ENCODE results near the gene HNRNPUL1.
"Not testable (repeated sequence)": the region's sequence is repeated elsewhere in the genome, so short reads cannot be mapped to it uniquely, and the experiment has no call there.

The HNRNPUL1 gene

DNA sequence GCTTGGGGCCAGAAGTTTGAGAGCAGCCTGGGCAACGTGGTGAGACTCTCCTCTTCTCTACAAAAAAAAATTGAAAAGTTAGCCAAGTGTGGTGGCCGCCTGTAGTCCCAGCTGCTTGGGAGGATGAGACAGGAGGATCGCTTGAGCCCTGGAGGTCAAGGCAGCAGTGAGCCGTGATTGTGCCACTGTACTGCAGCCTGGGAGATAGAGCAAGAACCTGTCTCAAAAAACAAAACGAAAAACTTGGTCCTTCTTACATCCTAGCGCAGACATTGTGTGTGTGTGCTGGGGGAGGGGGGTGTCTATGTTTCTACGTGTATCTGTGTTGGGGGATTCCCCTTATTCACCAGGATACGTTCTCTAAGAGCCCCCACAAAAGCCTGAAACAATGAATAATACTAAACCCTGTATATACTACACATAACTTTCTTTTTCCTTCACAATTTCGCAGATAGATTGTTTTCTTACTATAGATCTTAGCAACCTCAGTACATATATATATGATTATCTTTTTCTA lies 37.2 kb upstream of the HNRNPUL1 start:
- no peak for TF ChIP-seq ZFX (IDR thresholded peaks at IDR 0.05)
- TF ChIP-seq, protein P1, sequence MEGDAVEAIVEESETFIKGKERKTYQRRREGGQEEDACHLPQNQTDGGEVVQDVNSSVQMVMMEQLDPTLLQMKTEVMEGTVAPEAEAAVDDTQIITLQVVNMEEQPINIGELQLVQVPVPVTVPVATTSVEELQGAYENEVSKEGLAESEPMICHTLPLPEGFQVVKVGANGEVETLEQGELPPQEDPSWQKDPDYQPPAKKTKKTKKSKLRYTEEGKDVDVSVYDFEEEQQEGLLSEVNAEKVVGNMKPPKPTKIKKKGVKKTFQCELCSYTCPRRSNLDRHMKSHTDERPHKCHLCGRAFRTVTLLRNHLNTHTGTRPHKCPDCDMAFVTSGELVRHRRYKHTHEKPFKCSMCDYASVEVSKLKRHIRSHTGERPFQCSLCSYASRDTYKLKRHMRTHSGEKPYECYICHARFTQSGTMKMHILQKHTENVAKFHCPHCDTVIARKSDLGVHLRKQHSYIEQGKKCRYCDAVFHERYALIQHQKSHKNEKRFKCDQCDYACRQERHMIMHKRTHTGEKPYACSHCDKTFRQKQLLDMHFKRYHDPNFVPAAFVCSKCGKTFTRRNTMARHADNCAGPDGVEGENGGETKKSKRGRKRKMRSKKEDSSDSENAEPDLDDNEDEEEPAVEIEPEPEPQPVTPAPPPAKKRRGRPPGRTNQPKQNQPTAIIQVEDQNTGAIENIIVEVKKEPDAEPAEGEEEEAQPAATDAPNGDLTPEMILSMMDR (conservative IDR thresholded peaks at IDR 0.05), result no peak
- peak overlapping the region; percentile 14; the same call in 1 of the 2 replicates for H3K27ac ChIP-seq

DNA sequence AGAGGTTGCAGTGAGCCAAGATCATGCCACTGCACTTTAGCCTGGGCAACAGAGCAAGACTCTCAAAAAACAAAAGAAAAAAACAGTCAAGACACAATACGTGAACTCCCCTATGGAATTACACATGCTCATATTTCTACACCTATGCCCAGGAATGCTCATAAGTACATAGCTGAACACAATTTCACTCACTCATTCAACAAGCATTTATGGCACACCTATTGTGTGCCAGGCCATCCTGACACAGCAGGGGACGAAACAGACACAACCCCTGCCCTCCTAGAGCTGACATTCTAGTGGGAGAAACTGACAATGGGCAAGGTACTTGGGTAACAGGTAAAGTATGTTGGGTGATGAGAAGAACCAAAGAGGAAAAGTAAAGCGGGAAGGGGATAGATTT lies 35.7 kb upstream of the HNRNPUL1 start:
- no peak overlapping the region for H3K27ac ChIP-seq
- TF ChIP-seq, protein P1 (conservative IDR thresholded peaks at IDR 0.05), result no peak
- no peak for TF ChIP-seq ZFX (IDR thresholded peaks at IDR 0.05)

DNA sequence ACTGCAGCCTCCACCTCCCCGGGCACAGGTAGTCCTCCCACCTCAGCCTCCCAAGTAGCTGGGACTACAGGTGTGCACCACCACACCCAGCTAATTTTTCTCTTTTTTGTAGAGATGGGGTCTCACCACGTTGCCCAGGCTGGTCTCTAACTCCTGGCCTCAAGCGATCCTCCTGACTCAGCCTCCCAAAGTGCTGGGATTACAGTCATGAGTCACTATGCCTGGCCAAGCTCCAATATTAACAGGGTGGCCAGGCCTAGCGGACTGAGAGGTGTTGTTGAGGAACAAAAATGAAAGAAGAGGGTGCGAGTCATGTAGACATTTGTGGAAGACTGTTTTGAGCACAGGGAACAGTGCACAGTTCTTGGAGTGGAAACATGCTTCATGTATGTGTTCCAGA lies 34.8 kb upstream of the HNRNPUL1 start:
- H3K27ac ChIP-seq, result not testable (repeated sequence)

DNA sequence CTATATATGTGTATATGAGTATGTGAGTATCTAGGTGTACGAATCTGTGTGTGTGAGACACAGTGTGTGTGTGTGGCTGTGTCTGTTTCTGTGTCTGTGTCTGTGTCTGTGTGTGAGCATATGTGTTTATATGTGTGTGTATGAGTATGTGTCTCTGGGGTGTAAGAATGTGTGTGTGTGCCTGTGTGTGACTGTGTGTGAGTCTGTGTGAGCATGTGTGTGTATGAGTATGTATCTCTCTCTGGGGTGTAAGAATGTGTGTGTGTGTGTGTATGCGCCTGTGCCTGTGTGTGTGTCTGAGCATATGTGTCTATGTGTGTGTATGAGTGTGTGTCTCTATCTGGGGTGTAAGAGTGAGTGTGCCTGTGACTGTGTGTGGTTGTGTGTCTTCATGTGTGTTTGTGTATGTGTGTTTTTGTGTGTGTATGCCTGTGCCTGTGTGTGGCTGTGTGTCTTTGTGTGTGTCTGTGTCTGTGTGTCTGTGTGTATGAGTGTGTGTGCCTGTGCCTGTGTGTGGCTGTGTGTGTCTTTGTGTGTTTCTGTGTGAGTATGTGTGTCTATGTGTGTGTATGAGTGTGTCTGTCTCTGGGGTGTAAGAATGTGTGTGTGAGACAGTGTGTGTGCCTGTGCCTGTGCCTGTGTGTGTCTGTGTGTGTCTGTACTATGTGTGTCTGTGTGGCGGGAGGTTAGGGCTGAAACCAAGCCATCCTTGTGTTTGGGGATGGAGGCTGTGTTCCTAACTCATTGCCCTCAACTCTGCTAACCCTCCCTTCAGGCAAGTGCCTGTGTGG lies 33.9 kb upstream of the HNRNPUL1 start:
- no peak overlapping the region for H3K27ac ChIP-seq
- TF ChIP-seq ZFX (IDR thresholded peaks at IDR 0.05), result no peak
- TF ChIP-seq, protein P1 (conservative IDR thresholded peaks at IDR 0.05), result no peak

DNA sequence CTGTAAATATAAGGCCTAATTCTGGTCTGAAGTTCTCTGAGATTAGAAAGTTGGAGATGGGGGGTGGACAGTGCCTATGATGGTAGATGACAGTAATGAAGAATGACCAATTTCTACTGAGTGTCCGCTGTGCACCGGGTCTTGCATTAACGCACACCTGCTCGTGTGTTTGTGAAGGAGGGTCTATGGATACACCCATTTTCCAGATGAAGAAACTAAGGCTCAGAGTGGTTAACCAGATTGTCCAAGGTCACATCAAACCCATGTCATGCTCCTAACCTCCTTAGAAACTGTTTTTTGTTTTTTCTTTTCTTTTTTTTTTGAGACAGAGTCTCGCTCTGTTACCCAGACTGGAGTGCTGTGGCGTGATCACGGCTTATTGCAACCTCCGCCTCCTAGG lies 31.5 kb upstream of the HNRNPUL1 start:
- no peak for TF ChIP-seq ZFX (IDR thresholded peaks at IDR 0.05)
- TF ChIP-seq, protein P1 (conservative IDR thresholded peaks at IDR 0.05), result no peak
- no peak overlapping the region for H3K27ac ChIP-seq

DNA sequence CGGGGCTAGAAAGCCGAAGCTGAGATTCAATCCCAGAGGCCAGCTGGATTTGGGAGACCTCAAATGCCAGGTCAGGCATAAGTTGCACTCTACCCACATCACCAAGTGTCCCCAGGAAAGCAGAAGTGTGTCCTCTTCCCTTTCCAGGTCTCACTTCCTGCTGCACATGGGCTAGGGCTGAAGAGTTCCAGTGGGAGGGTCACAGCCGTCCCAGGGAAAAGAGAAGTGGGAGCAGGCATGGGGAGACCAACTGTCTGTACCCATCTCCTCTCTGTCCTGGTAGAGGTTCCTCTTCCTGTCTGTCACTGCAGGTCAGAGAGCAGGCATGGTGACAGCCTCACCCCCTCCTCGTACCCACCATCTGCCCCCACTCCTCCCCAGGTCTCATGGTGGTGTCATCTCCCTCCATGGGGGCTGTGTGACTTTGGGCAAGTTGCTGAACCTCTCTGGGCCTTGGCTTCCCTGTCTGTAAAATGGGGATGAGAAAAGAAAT lies 30.4 kb upstream of the HNRNPUL1 start:
- no peak overlapping the region for H3K27ac ChIP-seq
- no peak for TF ChIP-seq ZFX (IDR thresholded peaks at IDR 0.05)
- TF ChIP-seq, protein P1 (conservative IDR thresholded peaks at IDR 0.05), result no peak

DNA sequence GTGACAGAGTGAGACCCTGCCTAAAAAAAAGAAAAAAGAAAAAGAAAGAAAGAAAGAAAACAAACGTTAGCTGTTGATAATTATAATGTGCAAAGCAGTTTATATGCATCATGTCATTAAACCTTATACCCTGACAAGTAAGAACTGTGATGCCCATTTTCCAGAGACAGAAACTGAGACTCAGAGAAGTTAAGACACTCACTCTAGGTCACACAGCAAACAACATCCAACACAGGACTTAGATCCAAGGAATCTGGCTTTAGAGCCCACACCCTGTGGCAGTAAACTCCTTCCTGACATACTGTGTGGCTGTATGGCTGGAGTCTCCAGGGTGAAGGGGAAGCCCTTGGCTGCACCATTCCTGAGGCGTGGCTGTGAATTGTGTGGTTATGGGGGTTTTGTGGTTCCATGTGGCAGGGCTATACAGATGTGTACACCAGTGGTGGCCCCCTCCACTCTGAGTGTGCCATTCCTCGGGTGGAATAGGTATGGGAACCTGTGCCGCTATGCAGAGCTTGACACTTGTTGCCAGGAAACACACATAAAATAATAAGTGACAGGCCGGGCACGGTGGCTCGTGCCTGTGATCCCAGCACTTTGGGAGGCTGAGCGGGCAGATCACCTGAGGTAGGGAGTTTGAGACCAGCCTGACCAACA lies 29.5 kb upstream of the HNRNPUL1 start:
- H3K27ac ChIP-seq, result no peak overlapping the region
- TF ChIP-seq, protein P1 (conservative IDR thresholded peaks at IDR 0.05), result no peak
- no peak for TF ChIP-seq ZFX (IDR thresholded peaks at IDR 0.05)

Measured in C4-2B (cell line).